ENCODE results near the gene PRR3. TPM values are rescaled to one million over a fixed set of nuclear protein-coding genes. Genes with fewer than 3 reads are reported as not detected.

PRR3 gene
- total RNA-seq, 1 experiment from 2014 or later, result 6.1 TPM

- ATAC-seq (no peak), DNase-seq (peak; percentile 37)
- TF ChIP-seq EZH2 (IDR thresholded peaks at IDR 0.05; ENCODE audit: low read length, unreplicated experiment) (no peak), CTCF (conservative IDR thresholded peaks at IDR 0.05; ENCODE audit: low read depth, low read length) (no peak), EZH2phosphoT487 (IDR thresholded peaks at IDR 0.05; ENCODE audit: borderline replicate concordance, low read length) (no peak)
- H3K27ac ChIP-seq (ENCODE audit: low read length), result no peak overlapping the region
- BruUV-seq (replicated peaks), result no TSS peak
- H3F3A ChIP-seq (ENCODE audit: low read length, unreplicated experiment), result peaks cover 25% of the 10 kb centered on the region
- H3K4me2 ChIP-seq (ENCODE audit: low read length), result peak overlapping the region; percentile 99
- intact Hi-C loops (cut with micrococcal nuclease), result no loop called here
- no peak overlapping the region for H3K4me3 ChIP-seq (ENCODE audit: low read length)
- no peaks in the 10 kb centered on the region for H3K9me2 ChIP-seq (replicated peaks; ENCODE audit: low read length)
- no peaks in the 10 kb centered on the region for H3K27me3 ChIP-seq (ENCODE audit: low read length)
- ChIA-PET POLR2A (ENCODE audit: unreplicated experiment) (interaction anchor here (0.7 kb wide), 2 partner anchors 12 to 75 kb away, joined by 3 read pairs; no protein-coding TSS in a partner anchor), CTCF (interaction anchor here (0.7 to 1.9 kb wide), 5 partner anchors 13 to 127 kb away, joined by 3 to 6 read pairs (median 4); no protein-coding TSS in a partner anchor)
- H3K79me2 ChIP-seq (ENCODE audit: low read length), result peaks cover 60% of the 10 kb centered on the region
- H4K20me1 ChIP-seq (ENCODE audit: low read length), result peaks cover 42% of the 10 kb centered on the region
- no peak overlapping the region for H3K9ac ChIP-seq (ENCODE audit: low read length)
- peaks cover 38% of the 10 kb centered on the region for H3K36me3 ChIP-seq (ENCODE audit: low read depth, low read length)
- H2AFZ ChIP-seq (ENCODE audit: low read length), result no peak overlapping the region
- H3K9me3 ChIP-seq (ENCODE audit: low read length), result no peaks in the 10 kb centered on the region
- peaks cover 30% of the 10 kb centered on the region for H3K4me1 ChIP-seq (ENCODE audit: insufficient read depth, low read length)
Observed at GRCh38 chr6:30612687-30613248, 55.7 kb downstream of the PRR3 start.

Small RNA genes within 50 kb of the gene (microRNA-seq; reads per million reads assigned to microRNA genes)
- gene MIR877 (ENCODE audit: unreplicated experiment), result 215 reads per million, percentile 70 among the genes with 10 or more reads in this experiment

Other genes starting within 250 kb of the PRR3 start
- gene TRIM39, start 230.4 kb upstream of the PRR3 start, total RNA-seq (2014; rRNA removed), result 17.9 and 24.8 TPM in 2 replicates
- 151 and 161 TPM in 2 replicates for gene RPP21, start 212.1 kb upstream of the PRR3 start, total RNA-seq (2014; rRNA removed)
- gene HLA-E, start 67.8 kb upstream of the PRR3 start, total RNA-seq (2014; rRNA removed), result 131 and 161 TPM in 2 replicates
- gene GNL1, start 806 bp upstream of the PRR3 start, total RNA-seq (2014; rRNA removed), result 34.7 and 46.7 TPM in 2 replicates
- 67.3 and 77.3 TPM in 2 replicates for gene ABCF1, start 14.1 kb downstream of the PRR3 start, total RNA-seq (2014; rRNA removed)
- gene PPP1R10, start 59.9 kb downstream of the PRR3 start, total RNA-seq (2014; rRNA removed), result 44.2 and 44.5 TPM in 2 replicates
- 69.9 and 91.0 TPM in 2 replicates for gene MRPS18B, start 60.5 kb downstream of the PRR3 start, total RNA-seq (2014; rRNA removed)
- gene ATAT1, start 69.6 kb downstream of the PRR3 start, total RNA-seq (2014; rRNA removed), result 4.6 and 6.1 TPM in 2 replicates
- gene C6orf136, start 89.8 kb downstream of the PRR3 start, total RNA-seq (2014; rRNA removed), result 10.6 and 18.7 TPM in 2 replicates
- 50.0 and 75.6 TPM in 2 replicates for gene DHX16, start 115.7 kb downstream of the PRR3 start, total RNA-seq (2014; rRNA removed)
- 49.9 and 76.0 TPM in 2 replicates for gene PPP1R18, start 129.3 kb downstream of the PRR3 start, total RNA-seq (2014; rRNA removed)
- 8.5 and 14.8 TPM in 2 replicates for gene NRM, start 133.7 kb downstream of the PRR3 start, total RNA-seq (2014; rRNA removed)
- gene MDC1, start 160.0 kb downstream of the PRR3 start, total RNA-seq (2014; rRNA removed), result 19.6 and 24.9 TPM in 2 replicates
- gene TUBB, start 163.1 kb downstream of the PRR3 start, total RNA-seq (2014; rRNA removed), result 1,245 and 1,398 TPM in 2 replicates
- 305 and 401 TPM in 2 replicates for gene FLOT1, start 185.4 kb downstream of the PRR3 start, total RNA-seq (2014; rRNA removed)
- 1,173 and 1,198 TPM in 2 replicates for gene IER3, start 187.3 kb downstream of the PRR3 start, total RNA-seq (2014; rRNA removed)

Data from PC-3 (cell line).